Measurements from ENCODE around the gene PABPN1L. TPM values are rescaled to one million over a fixed set of nuclear protein-coding genes. Genes with fewer than 3 reads are reported as not detected.

Gene PABPN1L
- total RNA-seq, 2 donors from 2014 or later = not detected

- no peaks in the 10 kb centered on the region for H3K4me1 ChIP-seq
- no peaks in the 10 kb centered on the region for H3K9me3 ChIP-seq
- no peak overlapping the region for H3K9ac ChIP-seq (ENCODE audit: low read depth in 2 of 2, low read length in 2 of 2)
- TF ChIP-seq CTCF (IDR thresholded peaks at IDR 0.05) = no peak
- intact Hi-C loops (cut with DNase I) = no loop called here
- H3K27ac ChIP-seq = no peak overlapping the region
- no peaks in the 10 kb centered on the region for H3K27me3 ChIP-seq
- H3K36me3 ChIP-seq = no peaks in the 10 kb centered on the region
- no peak for DNase-seq
- no peak overlapping the region for H3K4me3 ChIP-seq
Observed at GRCh38 chr16:88908307-88908706, 41.8 kb upstream of the PABPN1L start.

- Histone ChIP-seq H3K9me3 (no peaks in the 10 kb centered on the region), H3K4me3 (no peak overlapping the region), H3K9ac (ENCODE audit: low read depth in 2 of 2, low read length in 2 of 2) (no peak overlapping the region), H3K27ac (no peak overlapping the region), H3K36me3 (no peaks in the 10 kb centered on the region), H3K27me3 (no peaks in the 10 kb centered on the region), H3K4me1 (no peaks in the 10 kb centered on the region)
- intact Hi-C loops (cut with DNase I) = no loop called here
- DNase-seq = no peak
- TF ChIP-seq CTCF (IDR thresholded peaks at IDR 0.05) = no peak
Observed at GRCh38 chr16:88907768-88908167, 41.3 kb upstream of the PABPN1L start.

GRCh38 chr16:88906535-88907105, 40.2 kb upstream of the PABPN1L start:
- no peaks in the 10 kb centered on the region for H3K4me1 ChIP-seq
- H3K9ac ChIP-seq (ENCODE audit: low read depth in 2 of 2, low read length in 2 of 2) = no peak overlapping the region
- intact Hi-C loops (cut with DNase I) = no loop called here
- no peaks in the 10 kb centered on the region for H3K36me3 ChIP-seq
- no peaks in the 10 kb centered on the region for H3K9me3 ChIP-seq
- no peak overlapping the region for H3K4me3 ChIP-seq
- no peak for TF ChIP-seq CTCF (IDR thresholded peaks at IDR 0.05)
- H3K27ac ChIP-seq = no peak overlapping the region
- DNase-seq = no peak
- H3K27me3 ChIP-seq = no peaks in the 10 kb centered on the region

DNA sequence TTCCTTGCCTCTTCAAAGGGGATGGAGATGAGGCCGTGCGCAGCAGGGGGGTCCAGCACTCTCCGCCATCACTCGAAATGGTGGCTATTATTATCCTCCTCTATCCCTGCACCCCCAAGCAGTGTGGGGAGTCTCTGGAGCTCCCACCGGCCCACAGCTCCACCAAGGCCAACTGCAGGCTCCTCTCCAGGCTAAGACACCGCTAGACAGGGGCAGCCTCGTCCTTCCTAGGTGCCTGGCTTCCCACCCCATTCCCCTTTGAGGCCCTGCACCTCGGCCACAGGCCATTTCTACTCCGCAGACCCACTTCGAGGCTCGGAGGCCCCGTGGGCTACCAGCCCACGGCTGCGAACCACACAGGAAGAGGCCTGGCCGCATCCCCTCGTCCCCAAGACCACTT, 39.6 kb upstream of the PABPN1L start:
- no peak for DNase-seq
- no peak overlapping the region for H3K9ac ChIP-seq (ENCODE audit: low read depth in 2 of 2, low read length in 2 of 2)
- no peak overlapping the region for H3K27ac ChIP-seq
- H3K36me3 ChIP-seq = no peaks in the 10 kb centered on the region
- H3K9me3 ChIP-seq = no peaks in the 10 kb centered on the region
- no peak for TF ChIP-seq CTCF (IDR thresholded peaks at IDR 0.05)
- no peaks in the 10 kb centered on the region for H3K27me3 ChIP-seq
- no peaks in the 10 kb centered on the region for H3K4me1 ChIP-seq
- no peak overlapping the region for H3K4me3 ChIP-seq
- intact Hi-C loops (cut with DNase I) = no loop called here

DNA sequence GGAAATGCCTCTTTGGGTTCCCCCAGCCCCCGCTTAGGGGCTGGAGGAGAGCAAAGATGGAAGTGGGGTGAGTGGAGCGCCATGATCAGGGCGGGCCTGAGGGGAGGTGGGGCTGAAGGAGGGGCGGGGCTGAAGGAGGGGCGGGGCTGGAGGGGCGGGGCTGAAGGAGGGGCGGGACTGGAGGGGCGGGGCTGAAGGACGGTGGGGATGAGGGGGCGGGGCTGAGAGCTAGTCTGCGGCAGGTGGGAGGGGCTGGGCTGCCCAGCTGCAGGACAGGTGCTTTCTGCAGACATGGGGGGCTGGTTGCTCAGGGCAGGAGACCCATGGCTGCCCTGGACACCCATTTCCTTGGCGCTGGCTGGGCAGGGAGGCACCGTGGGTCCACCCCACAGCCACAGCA, 39.1 kb upstream of the PABPN1L start:
- no peak for DNase-seq
- no peak for TF ChIP-seq CTCF (IDR thresholded peaks at IDR 0.05)

More for the DNA sequence above, 39.1 kb upstream of the PABPN1L start:
- intact Hi-C loops (cut with DNase I) = no loop called here
- no peaks in the 10 kb centered on the region for H3K27me3 ChIP-seq
- H3K36me3 ChIP-seq = no peaks in the 10 kb centered on the region
- no peaks in the 10 kb centered on the region for H3K4me1 ChIP-seq
- no peak overlapping the region for H3K27ac ChIP-seq
- H3K9ac ChIP-seq (ENCODE audit: low read depth in 2 of 2, low read length in 2 of 2) = no peak overlapping the region
- H3K4me3 ChIP-seq = no peak overlapping the region
- H3K9me3 ChIP-seq = no peaks in the 10 kb centered on the region

Data from colonic mucosa (tissue), 4 donors.